Panc1 (cell line): ENCODE results near the gene UPF1.

Experiments used
- CTCF ChIP-seq: fragments of 450-650 bp; IDR thresholded peaks from 2 replicates; pipeline ENCODE4 v1.5.1; 2017; ENCODE audit warnings: mild to moderate bottlenecking
- POLR2AphosphoS5 ChIP-seq: IDR thresholded peaks from 2 replicates; pipeline ENCODE4 v1.6.1; 2012; ENCODE audit warnings: mild to moderate bottlenecking, low read depth, low read length, moderate library complexity
- REST ChIP-seq, 2 experiments: IDR thresholded peaks; 2 replicates each; pipeline ENCODE4 v1.6.1; 2011 to 2012; ENCODE audit warnings: low read depth in 2 of 2, control low read depth in 1 of 2, low read length in 1 of 2, mild to moderate bottlenecking in 1 of 2, moderate library complexity in 1 of 2; ENCODE audit not compliant: insufficient read depth in 1 of 2
- SIN3A ChIP-seq: IDR thresholded peaks from 2 replicates; pipeline ENCODE4 v1.6.1; 2012; ENCODE audit warnings: low read depth, mild to moderate bottlenecking, low read length, moderate library complexity, borderline replicate concordance; ENCODE audit not compliant: insufficient read depth

GRCh38 chr19:18789883-18790565, 41.7 kb upstream of the UPF1 start:
- no peak for TF ChIP-seq SIN3A
- TF ChIP-seq CTCF, result no peak
- no peak for TF ChIP-seq POLR2AphosphoS5
- no peak for TF ChIP-seq REST (IDR thresholded peaks at IDR 0.05; ENCODE audit: insufficient read depth in 1 of 2, low read depth in 2 of 2, low read length in 1 of 2)
